GM21529 (cell line): Measurements from ENCODE around the gene LAPTM5.

Experiments used
- ATAC-seq: cut with Tn5 transposase; IDR thresholded peaks from one replicate; pipeline ENCODE4 v1.9.1; 2021; ENCODE audit not compliant: unreplicated experiment

The LAPTM5 gene

DNA sequence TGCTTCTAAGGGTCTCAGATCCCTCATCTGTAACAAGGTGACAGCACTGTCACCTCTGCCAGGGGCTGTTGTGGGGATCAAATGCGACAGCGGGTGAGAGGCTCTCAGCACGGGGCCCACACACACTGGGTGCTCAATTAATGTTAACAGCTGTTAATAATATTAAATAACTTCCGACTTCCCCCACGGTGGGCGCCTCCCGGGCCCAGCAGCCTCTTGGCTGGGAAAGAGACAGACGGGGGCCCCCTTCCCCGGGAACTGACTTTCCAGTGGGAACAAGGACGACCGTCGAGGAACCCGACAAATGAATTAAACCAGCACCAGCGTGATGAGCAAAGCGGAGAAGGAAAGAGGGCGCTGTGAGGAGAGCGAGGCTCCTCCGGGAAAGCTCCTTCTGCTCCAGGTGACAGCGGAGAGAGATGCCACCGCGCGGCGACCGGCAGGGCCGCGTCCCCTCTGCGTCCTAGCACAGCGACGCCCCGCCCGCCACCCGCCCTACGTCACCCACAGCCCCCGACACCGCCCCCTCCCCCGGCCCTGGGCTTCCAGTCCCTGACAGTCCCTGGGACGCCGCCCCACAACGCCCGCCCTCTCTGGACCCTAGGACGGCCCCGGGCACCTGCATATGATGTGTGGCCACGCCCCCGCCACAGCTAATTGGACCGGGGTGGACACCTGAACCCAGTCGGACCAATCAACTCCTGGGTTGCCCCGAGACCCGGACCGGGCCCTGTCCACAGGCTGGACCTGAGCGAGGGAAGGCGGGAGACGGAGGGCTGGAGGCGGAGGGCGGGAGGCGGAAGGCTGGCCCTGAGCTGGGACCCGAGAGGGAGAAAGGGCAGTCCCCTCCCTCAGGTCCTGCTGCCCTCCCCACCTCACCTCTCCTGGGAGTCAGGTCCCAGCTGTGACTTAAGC is 72.4 kb downstream of the LAPTM5 start:
- no peak for ATAC-seq

GRCh38 chr1:30684259-30684658 is 73.3 kb downstream of the LAPTM5 start:
- ATAC-seq: no peak

DNA sequence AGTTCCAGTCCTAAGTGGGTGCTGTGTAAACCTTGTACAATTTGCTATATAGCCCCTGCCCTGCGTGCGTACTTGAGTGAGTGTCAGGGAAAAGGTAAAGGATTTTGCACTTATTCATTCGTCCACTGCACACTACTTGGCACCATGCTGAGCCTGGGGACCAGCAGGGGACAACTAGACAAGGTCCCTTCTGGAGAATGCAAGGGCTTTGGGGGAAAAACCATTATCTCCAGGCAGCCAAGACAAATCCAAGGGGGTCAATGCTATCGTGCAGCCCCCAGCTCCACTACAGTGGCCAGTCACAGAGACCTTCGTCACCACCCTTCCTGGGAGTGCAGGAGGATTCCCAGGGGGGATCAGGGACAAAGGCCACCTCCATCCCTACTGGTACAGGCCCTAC is 73.9 kb downstream of the LAPTM5 start:
- no peak for ATAC-seq
